Daoy (cell line): Measurements from ENCODE around the gene MARVELD2. TPM values are rescaled to one million over a fixed set of nuclear protein-coding genes. Genes with fewer than 3 reads are reported as not detected.
"Not testable (repeated sequence)": the region's sequence is repeated elsewhere in the genome, so short reads cannot be mapped to it uniquely, and the experiment has no call there.

Source experiments
- DNase-seq: peaks from one replicate; pipeline ENCODE4 v3.0.0-alpha.2; 2015; ENCODE audit warnings: low read depth
- total RNA-seq: library from RNA; depleted of rRNA; stranded (reverse); fragments of >200 nt; shearing (Covaris generic); gene quantifications from 2 replicates; pipeline ENCODE4 v1.2.3, GENCODE V29; 2014

The MARVELD2 gene
- total RNA-seq, 1 experiment from 2014 or later: 3.8 TPM

DNA sequence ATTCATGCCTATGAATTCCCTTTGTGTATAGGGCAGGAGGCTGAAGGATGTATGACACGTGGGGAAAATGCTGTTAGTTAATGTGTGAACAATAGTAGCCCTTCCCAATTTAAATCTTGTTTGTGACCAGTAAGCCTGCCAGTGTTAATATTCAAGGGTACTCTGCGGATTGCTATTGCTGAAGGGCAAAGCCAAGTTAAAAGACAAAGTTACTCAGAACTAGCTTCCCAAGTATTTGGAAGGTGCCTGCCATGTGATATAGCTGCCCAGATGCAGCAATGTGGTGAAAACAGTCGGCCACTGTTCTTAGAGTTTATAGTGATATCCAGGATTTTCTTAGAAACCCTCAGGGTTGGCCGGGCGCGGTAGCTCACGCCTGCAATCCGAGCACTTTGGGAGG is 34.6 kb downstream of the MARVELD2 start:
- DNase-seq: no peak

- peak; percentile 87 for DNase-seq
Observed at GRCh38 chr5:69450116-69450515, 35.2 kb downstream of the MARVELD2 start.

DNA sequence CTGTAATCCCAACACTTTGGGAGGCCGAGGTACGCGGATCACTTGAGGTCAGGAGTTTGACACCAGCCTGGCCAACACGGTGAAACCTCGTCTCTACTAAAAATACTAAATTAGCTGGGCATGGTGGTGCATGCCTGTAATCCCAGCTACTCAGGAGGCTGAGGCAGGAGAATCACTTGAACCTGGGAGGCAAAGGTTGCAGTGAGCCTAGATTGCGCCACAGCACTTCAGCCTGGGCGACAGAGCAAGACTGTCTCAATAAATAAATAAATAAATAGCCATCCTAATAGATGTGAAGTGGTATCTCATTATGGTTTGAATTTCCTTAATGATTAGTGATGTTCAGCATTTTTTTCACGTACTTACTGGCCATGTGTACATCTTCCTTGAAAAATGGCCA is 35.6 kb downstream of the MARVELD2 start:
- DNase-seq: not testable (repeated sequence)

GRCh38 chr5:69451941-69452647 is 37.2 kb downstream of the MARVELD2 start:
- DNase-seq: no peak

DNA sequence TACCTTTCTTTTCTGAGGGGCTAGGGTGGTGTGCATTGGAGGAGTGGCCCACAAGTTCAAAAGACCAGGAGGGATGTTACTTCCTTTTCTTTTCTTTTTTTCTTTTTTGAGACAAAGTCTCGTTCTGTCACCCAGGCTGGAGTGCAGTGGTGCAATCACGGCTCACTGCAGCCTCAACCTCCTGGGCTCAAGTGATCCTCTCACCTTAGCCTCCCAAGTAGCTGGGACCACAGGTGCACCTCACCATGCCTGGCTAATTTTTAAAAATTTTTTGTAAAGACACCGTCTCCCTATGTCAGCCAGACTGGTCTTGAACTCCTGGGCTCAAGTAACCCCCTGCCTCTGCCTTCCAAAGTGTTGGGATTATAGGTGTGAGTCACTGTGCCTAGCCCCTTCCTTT is 38.6 kb downstream of the MARVELD2 start:
- not testable (repeated sequence) for DNase-seq

DNA sequence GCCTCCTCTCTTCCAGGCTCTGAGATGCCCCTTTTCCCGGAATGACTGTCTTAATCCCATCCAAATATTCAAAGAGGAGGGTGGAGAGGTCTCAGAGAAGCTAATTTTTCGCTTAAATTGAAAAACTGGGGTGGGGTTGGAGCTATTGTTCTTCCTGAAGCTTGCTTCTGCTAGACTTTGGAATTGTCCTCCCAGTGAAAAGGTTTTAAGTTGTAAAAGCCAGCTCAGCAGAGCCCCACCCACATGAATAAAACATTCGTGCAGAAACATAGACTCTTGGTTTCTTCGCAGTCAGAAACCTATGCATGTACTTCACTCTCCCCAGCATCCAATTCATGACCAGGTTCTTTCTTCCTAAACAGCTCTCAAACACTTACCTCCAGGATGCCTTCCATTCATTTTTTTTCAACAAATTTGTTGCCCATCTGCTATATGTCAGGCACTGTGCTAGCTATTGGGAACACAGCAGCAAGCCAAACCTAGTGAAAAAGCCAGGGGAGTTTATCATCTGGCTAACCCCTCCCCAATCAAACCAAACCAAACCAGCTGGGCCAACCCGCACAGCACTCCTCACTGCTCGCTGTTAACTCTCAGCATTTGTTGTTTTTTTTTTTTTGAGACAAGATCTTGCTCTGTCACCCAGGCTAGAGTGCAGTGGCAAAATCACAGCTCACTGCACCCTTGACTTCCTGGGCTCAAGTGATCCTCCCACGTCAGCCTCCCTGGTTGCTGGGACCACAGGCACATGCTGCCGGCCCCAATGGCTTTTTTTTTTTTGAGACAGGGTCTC is 39.7 kb downstream of the MARVELD2 start:
- no peak for DNase-seq

DNA sequence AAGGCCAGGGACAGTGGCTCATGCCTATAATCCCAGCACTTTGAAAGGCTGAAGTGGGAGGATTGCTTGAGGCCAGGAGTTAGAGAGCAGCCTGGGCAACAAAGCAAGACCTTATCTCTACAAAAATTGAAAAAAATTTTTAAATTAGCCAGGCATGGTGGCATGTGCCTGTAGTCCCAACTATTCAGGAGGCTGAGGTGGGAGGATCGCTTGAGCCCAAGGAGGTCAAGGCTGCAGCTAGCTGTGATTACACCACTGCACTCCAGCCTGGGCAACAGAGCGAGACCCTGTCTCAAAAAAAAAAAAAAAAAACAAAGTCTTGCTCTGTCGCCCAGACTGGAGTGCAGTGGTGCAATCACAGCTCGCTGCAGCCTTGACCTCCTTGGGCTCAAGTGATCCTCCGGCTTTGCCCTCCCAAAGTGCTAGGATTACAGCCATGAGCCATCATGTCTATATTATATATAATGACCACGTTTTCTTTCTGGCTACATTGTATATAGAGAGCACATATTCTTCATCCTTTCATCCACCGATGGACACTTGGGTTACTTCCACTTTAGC is 40.6 kb downstream of the MARVELD2 start:
- not testable (repeated sequence) for DNase-seq

- no peak for DNase-seq
Observed at GRCh38 chr5:69462170-69462569, 47.3 kb downstream of the MARVELD2 start.

DNA sequence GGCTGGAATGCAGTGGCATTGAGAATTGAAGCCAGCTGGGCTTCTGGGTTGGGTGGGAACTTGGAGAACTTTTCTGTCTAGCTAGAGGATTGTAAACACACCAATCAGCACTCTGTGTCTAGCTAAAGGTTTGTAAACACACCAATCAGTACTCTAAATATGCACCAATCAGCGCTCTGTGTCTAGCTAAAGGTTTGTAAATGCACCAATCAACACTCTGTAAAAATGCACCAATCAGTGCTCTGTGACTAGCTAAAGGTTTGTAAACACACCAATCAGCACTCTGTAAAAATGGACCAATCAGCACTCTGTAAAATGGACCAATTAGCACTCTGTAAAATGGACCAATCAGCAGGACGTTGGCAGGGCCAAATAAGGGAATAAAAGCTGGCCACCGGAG is 51.5 kb downstream of the MARVELD2 start:
- not testable (repeated sequence) for DNase-seq

GRCh38 chr5:69467442-69468225 is 52.7 kb downstream of the MARVELD2 start:
- DNase-seq: no peak

GRCh38 chr5:69468631-69469030 is 53.7 kb downstream of the MARVELD2 start:
- DNase-seq: no peak

- DNase-seq: not testable (repeated sequence)
Observed at GRCh38 chr5:69471516-69471915, 56.6 kb downstream of the MARVELD2 start.

DNA sequence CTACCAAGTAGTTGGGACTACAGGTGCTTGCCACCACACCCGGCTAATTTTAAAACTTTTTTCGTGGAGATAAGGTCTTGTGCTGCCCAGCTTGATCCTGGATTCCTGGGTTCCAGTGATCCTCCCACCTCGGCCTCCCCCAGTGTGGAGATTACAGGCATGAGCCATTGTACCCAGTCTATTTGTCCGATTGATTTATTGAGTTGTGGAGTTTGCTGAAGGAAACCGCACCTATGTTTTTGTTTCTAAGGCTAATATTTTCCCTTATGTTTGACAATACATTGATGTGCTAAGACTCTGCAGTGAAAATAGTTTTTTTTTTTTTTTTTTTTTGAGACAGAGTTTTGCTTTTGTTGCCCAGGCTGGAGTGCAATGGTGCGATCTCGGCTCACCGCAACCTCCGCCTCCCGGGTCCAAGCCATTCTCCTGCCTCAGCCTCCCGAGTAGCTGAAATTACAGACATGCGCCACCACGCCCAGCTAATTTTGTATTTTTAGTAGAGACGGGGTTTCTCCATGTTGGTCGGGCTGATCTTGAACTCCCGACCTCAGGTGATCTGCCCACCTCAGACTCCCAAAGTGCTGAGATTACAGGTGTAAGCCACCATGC is 57.7 kb downstream of the MARVELD2 start:
- not testable (repeated sequence) for DNase-seq

DNA sequence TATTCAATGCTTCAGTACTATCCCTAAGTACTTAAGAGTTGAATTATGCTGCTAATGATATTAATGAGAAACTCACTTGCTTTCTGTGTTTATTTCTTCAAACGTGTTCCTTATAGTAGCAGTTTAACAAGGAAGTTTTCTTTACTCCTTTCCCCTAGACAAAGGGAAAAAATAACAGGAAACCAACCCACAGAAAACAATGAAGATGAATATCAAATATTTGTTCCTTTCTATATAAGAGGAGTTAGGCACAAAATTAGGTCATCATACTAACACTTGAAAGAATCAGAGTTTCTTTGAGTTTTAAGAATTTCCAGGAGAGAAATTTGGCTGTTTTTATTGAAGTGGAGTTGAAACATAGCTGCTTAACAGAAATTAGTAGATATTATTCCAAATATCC is 62.3 kb downstream of the MARVELD2 start:
- DNase-seq: no peak

DNA sequence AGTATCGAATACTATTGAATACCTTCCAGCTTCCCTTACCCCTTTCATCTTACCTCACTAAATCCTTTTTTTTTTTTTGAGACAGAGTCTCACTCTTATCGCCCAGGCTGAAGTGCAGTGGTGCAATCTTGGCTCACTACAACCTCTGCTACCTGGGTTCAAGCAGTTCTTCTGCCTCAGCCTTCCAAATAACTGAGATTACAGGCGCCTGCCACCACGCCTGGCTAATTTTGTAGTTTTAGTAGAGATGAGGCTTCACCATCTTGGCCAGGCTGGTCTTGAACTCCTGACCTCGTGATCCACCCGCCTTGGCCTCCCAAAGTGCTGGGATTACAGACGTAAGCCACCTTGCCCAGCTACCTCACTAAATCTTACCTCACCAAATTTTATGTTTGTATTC is 63.4 kb downstream of the MARVELD2 start:
- DNase-seq: not testable (repeated sequence)

DNA sequence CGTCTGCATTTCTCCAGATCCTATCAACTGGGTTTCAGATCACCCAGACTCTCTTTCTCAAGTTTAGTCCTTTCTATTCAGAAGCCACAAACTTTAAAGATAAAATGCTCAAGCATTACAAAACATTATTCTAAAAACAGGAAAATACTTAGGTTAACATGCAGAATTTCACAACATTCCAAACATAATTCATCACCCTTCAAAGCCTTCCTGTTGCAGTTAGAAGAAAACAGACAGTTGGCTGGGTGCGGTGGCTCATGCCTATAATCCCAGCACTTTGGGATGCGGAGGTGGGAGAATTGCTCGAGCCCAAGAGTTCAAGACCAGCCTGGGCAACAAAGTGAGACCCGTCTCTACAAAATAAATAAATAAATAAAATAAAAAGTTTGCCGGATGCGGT is 70.0 kb downstream of the MARVELD2 start:
- DNase-seq: peak; percentile 9

DNA sequence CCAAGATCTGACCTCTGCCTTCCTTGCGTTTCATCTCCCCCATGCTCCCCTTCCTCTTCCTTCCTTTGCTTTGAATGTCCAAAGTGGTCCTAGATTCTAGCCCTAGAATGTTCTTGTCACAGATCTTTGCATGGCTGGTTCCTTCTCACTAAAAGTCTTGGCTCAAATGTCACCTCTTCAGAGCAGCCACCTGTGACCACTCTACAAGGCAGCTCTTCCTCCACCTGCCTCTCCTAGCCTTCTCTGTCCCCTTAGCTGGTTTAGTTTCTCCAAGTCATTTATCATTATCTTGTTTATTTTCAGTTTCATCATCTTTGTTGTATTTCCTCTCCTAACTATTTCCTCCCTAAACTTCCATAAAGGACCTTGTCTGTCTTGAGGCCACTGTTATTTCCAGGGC is 70.6 kb downstream of the MARVELD2 start:
- no peak for DNase-seq

DNA sequence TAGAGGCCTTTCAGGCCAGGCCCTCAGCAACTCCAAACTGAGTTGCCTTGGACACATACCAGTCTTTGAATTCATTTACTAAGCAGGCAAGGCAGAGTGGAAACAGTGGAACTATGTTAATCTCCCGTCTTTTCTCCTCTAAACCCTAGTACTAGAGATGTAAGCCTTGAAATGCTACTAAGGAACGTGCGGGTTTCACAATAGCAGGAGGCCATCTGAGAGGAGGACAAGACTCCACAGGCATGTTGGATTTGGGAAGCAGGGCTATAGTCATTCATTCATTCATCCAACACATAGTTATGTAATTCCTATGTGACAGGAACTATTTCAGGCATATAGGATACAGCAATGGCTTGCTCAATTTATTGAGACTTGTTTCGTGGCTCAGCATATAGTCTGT is 74.3 kb downstream of the MARVELD2 start:
- no peak for DNase-seq

DNA sequence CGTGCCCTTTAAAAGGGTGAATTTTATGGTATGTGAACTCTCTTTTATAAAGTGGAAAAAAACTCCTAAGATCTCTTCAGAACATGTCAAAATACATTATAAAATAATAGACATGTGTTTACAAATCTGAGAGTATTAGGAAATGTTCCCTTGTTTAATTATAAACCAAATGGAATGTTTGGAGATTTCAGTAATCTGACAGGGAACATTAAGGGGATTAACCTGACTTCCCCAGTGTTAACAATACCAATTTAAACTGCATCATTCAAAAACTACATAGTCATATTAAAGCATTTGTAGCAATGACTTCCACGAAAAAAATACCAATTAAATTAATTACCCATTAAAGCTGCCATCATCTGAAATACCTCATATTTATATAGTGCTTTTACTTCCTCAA is 76.1 kb downstream of the MARVELD2 start:
- no peak for DNase-seq

GRCh38 chr5:69491838-69492390 is 77.0 kb downstream of the MARVELD2 start:
- no peak for DNase-seq

GRCh38 chr5:69492391-69492922 is 77.5 kb downstream of the MARVELD2 start, which contains the start of gene OCLN:
OCLN (plus strand) TSS chr5:69492790; CDS start chr5:69504245, 11,455 bp downstream.
- DNase-seq: peak; percentile 88
